OCI-LY1 (cell line): ENCODE data around the gene ZC3H18.

Source experiments
- H2AFZ ChIP-seq: fragments of 200-600 bp; sonication (generic), shearing (Covaris generic); 2 replicates; pipeline ENCODE4 v1.6.0; 2014; ENCODE audit warnings: antibody characterized with exemption, mild to moderate bottlenecking, low read length
- H3F3A ChIP-seq: fragments of 200-600 bp; sonication (generic), shearing (Covaris generic); 2 replicates; pipeline ENCODE4 v1.6.0; 2014; ENCODE audit warnings: mild to moderate bottlenecking, antibody characterized with exemption, low read length, moderate library complexity; ENCODE audit not compliant: insufficient read depth
- H3K27ac ChIP-seq: fragments of 200-600 bp; sonication (generic); 2 replicates; pipeline ENCODE4 v1.5.1; 2014; ENCODE audit warnings: low read length, mixed run types, mild to moderate bottlenecking, low read depth; ENCODE audit not compliant: poor library complexity, severe bottlenecking
- H3K27me3 ChIP-seq: fragments of 200-600 bp; sonication (generic); 2 replicates; pipeline ENCODE4 v1.6.0; 2014; ENCODE audit warnings: antibody characterized with exemption, mild to moderate bottlenecking, low read length, moderate library complexity; ENCODE audit not compliant: insufficient read depth
- H3K36me3 ChIP-seq: fragments of 200-600 bp; sonication (generic); 2 replicates; pipeline ENCODE4 v1.6.1; 2014; ENCODE audit warnings: mild to moderate bottlenecking, antibody characterized with exemption, low read length, moderate library complexity, mixed read lengths; ENCODE audit not compliant: insufficient read depth
- H3K4me1 ChIP-seq: fragments of 200-600 bp; sonication (generic); 2 replicates; pipeline ENCODE4 v1.5.1; 2014; ENCODE audit warnings: mild to moderate bottlenecking, low read length, moderate library complexity; ENCODE audit not compliant: insufficient read depth, severe bottlenecking
- H3K4me2 ChIP-seq: fragments of 200-600 bp; sonication (generic), shearing (Covaris generic); 2 replicates; pipeline ENCODE4 v1.6.1; 2014; ENCODE audit warnings: low read length
- H3K4me3 ChIP-seq: fragments of 200-600 bp; sonication (generic); 2 replicates; pipeline ENCODE4 v1.5.1; 2014; ENCODE audit warnings: low read length, low read depth, mild to moderate bottlenecking, mixed read lengths; ENCODE audit not compliant: poor library complexity, severe bottlenecking
- H3K79me2 ChIP-seq: fragments of 200-600 bp; shearing (Covaris generic); 2 replicates; pipeline ENCODE4 v1.6.1; 2016; ENCODE audit warnings: mixed run types, low read length, mixed read lengths; ENCODE audit not compliant: insufficient read depth
- H3K9ac ChIP-seq: fragments of 200-600 bp; sonication (generic), shearing (Covaris generic); 2 replicates; pipeline ENCODE4 v1.6.1; 2014; ENCODE audit warnings: mild to moderate bottlenecking, low read length, mixed read lengths
- H3K9me2 ChIP-seq: fragments of 200-600 bp; sonication (generic), shearing (Covaris generic); 2 replicates; pipeline ENCODE4 v1.6.1; 2014; ENCODE audit warnings: low read depth, mild to moderate bottlenecking, low read length, mixed read lengths
- H3K9me3 ChIP-seq: fragments of 200-600 bp; shearing (Covaris generic); 2 replicates; pipeline ENCODE4 v1.6.1; 2014; ENCODE audit warnings: low read length, mixed read lengths
- H4K20me1 ChIP-seq: fragments of 200-600 bp; sonication (generic), shearing (Covaris generic); 2 replicates; pipeline ENCODE4 v1.6.0; 2016; ENCODE audit warnings: mild to moderate bottlenecking, low read length; ENCODE audit not compliant: insufficient read depth
- EZH2 ChIP-seq: fragments of 200-600 bp; sonication (generic), shearing (Covaris generic); IDR thresholded peaks from 2 replicates; pipeline ENCODE4 v1.8.0; 2017; ENCODE audit warnings: borderline replicate concordance, mixed run types, mild to moderate bottlenecking, antibody characterized with exemption, low read length, moderate library complexity, mixed read lengths
- TF ChIP-seq, protein P1 (sequence below): fragments of 200-600 bp; sonication (generic), shearing (Covaris generic); IDR thresholded peaks from 2 replicates; pipeline ENCODE4 v1.5.1; 2017; ENCODE audit warnings: mild to moderate bottlenecking, antibody characterized with exemption, low read length, moderate library complexity, mixed read lengths

ZC3H18 gene

GRCh38 chr16:88536971-88537751 is 33.0 kb upstream of the ZC3H18 start:
- no peaks in the 10 kb centered on the region for H3K9me3 ChIP-seq
- no peak overlapping the region for H3K4me3 ChIP-seq
- no peak for TF ChIP-seq EZH2
- TF ChIP-seq, protein P1, sequence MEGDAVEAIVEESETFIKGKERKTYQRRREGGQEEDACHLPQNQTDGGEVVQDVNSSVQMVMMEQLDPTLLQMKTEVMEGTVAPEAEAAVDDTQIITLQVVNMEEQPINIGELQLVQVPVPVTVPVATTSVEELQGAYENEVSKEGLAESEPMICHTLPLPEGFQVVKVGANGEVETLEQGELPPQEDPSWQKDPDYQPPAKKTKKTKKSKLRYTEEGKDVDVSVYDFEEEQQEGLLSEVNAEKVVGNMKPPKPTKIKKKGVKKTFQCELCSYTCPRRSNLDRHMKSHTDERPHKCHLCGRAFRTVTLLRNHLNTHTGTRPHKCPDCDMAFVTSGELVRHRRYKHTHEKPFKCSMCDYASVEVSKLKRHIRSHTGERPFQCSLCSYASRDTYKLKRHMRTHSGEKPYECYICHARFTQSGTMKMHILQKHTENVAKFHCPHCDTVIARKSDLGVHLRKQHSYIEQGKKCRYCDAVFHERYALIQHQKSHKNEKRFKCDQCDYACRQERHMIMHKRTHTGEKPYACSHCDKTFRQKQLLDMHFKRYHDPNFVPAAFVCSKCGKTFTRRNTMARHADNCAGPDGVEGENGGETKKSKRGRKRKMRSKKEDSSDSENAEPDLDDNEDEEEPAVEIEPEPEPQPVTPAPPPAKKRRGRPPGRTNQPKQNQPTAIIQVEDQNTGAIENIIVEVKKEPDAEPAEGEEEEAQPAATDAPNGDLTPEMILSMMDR, result no peak
- no peak overlapping the region for H3K9ac ChIP-seq
- H4K20me1 ChIP-seq, result no peaks in the 10 kb centered on the region
- H3K4me2 ChIP-seq, result no peak overlapping the region
- H3F3A ChIP-seq, result no peaks in the 10 kb centered on the region
- no peaks in the 10 kb centered on the region for H3K9me2 ChIP-seq
- peaks cover 6% of the 10 kb centered on the region for H3K4me1 ChIP-seq
- no peaks in the 10 kb centered on the region for H3K79me2 ChIP-seq
- peaks cover 4% of the 10 kb centered on the region; the same call in 1 of the 2 replicates for H3K36me3 ChIP-seq
- peaks cover 12% of the 10 kb centered on the region; the same call in 1 of the 2 replicates for H3K27me3 ChIP-seq
- no peak overlapping the region for H3K27ac ChIP-seq
- no peak overlapping the region for H2AFZ ChIP-seq

DNA sequence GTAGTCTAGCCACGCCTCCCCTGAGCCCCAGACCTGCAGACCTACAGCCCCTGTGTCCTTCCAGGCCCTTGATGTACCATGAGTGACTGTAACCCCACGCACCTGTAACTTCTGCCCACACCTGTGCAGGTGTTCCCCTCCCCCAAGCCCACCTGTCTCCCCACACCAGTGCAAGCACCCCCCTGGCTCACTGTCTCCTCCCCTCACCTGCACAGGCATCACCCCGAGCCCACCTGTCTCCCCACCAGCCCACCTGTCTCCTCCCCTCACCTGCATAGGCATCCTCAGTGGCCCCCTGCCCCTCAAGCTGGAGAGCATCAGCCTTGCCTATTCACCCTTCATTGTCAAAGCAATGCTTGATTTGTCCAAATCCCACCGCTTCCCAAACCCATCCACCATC is 32.3 kb upstream of the ZC3H18 start:
- Histone ChIP-seq H3K27me3 (peaks cover 12% of the 10 kb centered on the region; the same call in 1 of the 2 replicates), H3F3A (no peaks in the 10 kb centered on the region), H3K36me3 (peaks cover 4% of the 10 kb centered on the region; the same call in 1 of the 2 replicates), H2AFZ (no peak overlapping the region), H3K9me2 (no peaks in the 10 kb centered on the region), H3K27ac (no peak overlapping the region), H3K4me3 (no peak overlapping the region), H4K20me1 (no peaks in the 10 kb centered on the region), H3K9ac (no peak overlapping the region), H3K4me2 (no peak overlapping the region), H3K79me2 (no peaks in the 10 kb centered on the region), H3K4me1 (peaks cover 6% of the 10 kb centered on the region), H3K9me3 (no peaks in the 10 kb centered on the region)
- TF ChIP-seq, protein P1, result no peak
- no peak for TF ChIP-seq EZH2

- H3K27ac ChIP-seq, result no peak overlapping the region
- H4K20me1 ChIP-seq, result no peaks in the 10 kb centered on the region
- H3K79me2 ChIP-seq, result no peaks in the 10 kb centered on the region
- no peak overlapping the region for H2AFZ ChIP-seq
- peaks cover 4% of the 10 kb centered on the region; the same call in 1 of the 2 replicates for H3K36me3 ChIP-seq
- peaks cover 4% of the 10 kb centered on the region for H3K9me3 ChIP-seq
- H3K4me3 ChIP-seq, result no peak overlapping the region
- H3K4me2 ChIP-seq, result no peak overlapping the region
- no peaks in the 10 kb centered on the region for H3K9me2 ChIP-seq
- H3K9ac ChIP-seq, result no peak overlapping the region
- no peaks in the 10 kb centered on the region for H3F3A ChIP-seq
- H3K27me3 ChIP-seq, result peaks cover 12% of the 10 kb centered on the region; the same call in 1 of the 2 replicates
- TF ChIP-seq, protein P1, result no peak
- no peak for TF ChIP-seq EZH2
- peaks cover 6% of the 10 kb centered on the region for H3K4me1 ChIP-seq
Measured at GRCh38 chr16:88538366-88539060, 31.7 kb upstream of the ZC3H18 start.
